Measurements from ENCODE around the gene FRMPD1.

- TF ChIP-seq CTCF (IDR thresholded peaks at IDR 0.05) (no peak), POLR2A (IDR thresholded peaks at IDR 0.05) (no peak)
Observed at GRCh38 chr9:37677435-37677834, 26.7 kb downstream of the FRMPD1 start.
